ENCODE measurements around the gene SIDT2.

SIDT2 gene

DNA sequence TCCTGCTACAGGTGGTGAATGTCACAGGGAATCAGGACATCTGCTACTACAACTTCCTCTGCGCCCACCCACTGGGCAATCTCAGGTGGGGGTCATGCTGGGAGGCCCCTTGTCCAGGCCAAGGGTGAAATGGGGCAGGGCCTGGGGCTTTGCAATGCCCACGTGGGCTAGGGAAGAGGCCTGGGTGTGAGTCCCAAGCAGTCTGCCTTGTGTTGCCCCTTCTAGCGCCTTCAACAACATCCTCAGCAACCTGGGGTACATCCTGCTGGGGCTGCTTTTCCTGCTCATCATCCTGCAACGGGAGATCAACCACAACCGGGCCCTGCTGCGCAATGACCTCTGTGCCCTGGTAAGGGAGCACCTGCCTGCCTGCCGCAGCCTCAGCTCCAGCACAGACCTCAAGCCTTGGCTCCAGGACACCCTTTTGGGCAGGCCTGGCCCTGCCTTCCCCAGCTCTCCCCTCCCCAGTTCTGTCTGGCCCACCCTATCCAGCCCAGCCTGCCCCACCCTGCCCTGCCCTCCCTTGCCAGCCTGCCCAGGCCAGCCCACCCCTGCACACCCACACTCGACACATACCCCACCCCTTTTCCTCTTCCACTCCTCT lies 11.5 kb downstream of the SIDT2 start:
- no peak for DNase-seq

DNA sequence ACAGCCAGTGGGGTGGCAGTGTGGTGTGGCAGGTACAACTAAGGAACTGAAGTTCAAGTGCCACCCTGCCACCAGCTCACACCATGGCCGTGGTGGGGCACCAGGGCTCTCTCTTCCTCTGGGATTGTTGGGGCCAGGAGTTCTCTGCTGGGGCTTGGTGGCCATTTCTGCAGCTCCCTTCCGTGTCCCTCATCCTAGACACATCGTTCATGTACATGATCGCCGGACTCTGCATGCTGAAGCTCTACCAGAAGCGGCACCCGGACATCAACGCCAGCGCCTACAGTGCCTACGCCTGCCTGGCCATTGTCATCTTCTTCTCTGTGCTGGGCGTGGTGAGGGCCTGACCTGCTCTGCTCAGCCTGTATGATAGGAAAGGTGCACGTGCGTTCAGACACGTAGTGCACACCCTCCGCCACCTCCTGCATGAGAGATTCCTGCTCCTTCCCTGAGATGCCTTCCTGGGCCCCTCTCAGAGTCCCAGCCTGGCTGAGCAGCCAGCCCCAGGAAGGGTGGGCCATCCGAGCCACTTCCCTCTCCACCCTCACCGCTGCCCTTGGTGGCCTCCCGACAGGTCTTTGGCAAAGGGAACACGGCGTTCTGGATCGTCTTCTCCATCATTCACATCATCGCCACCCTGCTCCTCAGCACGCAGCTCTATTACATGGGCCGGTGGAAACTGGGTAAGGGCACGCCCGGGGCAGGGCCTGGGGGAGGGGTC lies 13.3 kb downstream of the SIDT2 start:
- no peak for DNase-seq

- no peak for DNase-seq
Measured at GRCh38 chr11:117192401-117192875, 13.9 kb downstream of the SIDT2 start.

- no peak for DNase-seq
Measured at GRCh38 chr11:117193130-117194020, 14.8 kb downstream of the SIDT2 start.

GRCh38 chr11:117194267-117194666 lies 15.7 kb downstream of the SIDT2 start:
- no peak for DNase-seq

- DNase-seq: no peak
Measured at GRCh38 chr11:117195258-117195657, 16.7 kb downstream of the SIDT2 start.

GRCh38 chr11:117195761-117196160 lies 17.2 kb downstream of the SIDT2 start:
- DNase-seq: no peak

GRCh38 chr11:117197006-117197405 lies 18.5 kb downstream of the SIDT2 start:
- DNase-seq: no peak

DNA sequence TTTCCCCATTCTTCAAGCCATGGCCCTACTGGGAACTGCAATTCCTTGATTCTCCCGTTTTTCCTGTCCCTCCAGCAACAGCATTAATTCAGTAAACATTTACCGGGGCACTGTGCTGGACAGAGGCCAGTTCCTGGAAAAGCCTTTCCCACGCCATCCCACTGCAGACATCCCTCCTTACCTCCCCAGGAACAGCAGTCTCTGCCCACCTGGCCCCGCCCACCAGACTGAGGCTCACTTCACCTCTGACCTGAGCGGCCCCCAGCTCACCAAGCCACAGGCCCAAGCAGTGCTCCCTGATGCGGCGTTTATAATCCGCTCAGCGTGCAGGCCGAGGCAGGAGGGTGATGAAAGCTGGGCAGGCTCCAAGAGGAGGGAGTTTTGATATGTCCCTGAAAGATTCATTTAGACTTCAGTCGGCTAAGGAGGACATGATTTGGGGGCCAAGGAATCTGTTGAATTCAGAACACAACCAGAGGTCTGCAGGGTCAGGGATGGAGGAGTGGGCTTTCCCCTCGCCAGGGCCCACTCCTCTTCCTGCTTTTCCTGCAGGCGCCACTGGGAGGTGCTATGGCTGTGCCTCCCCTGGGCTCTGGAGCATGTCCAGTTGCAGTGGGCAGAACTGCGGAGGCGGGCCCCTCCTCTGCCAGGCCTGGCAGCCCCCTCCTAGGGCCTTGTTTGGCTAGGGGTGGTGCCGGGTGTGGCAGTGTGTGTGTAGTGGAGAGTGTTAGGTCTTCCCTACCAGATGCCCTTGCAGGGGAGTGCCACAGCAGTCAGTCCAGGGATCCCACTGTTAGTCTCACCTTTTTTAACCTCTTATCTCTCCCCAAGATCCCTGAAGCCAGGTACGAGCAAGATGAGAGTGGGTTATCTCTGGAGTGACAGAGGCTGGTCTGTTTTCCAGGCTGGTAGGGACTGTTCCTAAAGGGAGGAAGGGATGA lies 19.2 kb downstream of the SIDT2 start:
- no peak for DNase-seq

GRCh38 chr11:117198613-117199012 lies 20.1 kb downstream of the SIDT2 start:
- DNase-seq: no peak

GRCh38 chr11:117199053-117199915 lies 20.7 kb downstream of the SIDT2 start, which contains the start of gene TAGLN:
Gene TAGLN, plus strand, starts transcription at chr11:117199370. Its CDS starts 3,644 bp downstream, at chr11:117203014.
- no peak for DNase-seq

DNA sequence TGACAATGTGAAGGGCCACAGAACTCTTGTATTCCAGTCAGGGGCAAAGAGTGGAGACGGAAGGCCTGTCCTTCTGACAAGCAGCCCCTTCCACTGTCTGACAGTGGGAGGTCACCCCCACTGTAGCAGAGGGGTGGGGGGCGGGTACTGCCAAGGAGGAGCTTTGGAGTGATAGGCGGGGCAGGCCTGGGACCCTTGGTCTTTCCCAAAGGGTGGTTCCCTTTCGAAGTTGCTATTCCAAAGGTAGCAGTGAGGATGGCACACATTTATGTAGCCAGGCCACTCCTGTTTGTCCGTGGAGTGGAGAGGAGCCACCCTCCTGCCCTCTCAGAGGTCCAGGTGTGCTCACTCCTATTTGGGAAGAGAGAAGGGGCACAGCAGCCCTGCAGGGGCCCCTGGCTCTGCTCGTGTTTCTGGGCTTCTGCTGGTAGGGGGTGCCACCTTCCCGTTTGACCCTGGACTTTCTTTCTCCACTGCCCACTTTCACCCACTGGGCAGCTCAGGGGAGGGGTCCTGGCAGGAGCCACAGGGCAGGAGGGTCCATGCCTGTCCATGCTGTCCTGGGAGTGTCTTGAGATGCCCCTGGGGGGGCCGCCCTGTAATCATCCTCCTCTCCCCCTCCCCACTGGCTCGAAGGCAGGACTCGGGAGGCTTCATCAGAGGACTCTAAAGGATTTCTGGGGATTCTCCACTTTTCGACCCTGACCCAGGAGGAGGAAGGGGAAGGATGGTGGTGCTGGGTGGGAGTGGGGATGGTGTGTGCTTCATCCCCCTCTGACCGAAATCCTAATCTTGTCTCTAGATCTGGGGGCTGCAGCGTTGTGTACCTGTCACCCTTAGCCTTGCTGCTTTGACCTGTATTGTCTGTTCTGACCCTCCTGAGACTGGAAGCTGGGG lies 21.6 kb downstream of the SIDT2 start:
- DNase-seq: no peak

DNA sequence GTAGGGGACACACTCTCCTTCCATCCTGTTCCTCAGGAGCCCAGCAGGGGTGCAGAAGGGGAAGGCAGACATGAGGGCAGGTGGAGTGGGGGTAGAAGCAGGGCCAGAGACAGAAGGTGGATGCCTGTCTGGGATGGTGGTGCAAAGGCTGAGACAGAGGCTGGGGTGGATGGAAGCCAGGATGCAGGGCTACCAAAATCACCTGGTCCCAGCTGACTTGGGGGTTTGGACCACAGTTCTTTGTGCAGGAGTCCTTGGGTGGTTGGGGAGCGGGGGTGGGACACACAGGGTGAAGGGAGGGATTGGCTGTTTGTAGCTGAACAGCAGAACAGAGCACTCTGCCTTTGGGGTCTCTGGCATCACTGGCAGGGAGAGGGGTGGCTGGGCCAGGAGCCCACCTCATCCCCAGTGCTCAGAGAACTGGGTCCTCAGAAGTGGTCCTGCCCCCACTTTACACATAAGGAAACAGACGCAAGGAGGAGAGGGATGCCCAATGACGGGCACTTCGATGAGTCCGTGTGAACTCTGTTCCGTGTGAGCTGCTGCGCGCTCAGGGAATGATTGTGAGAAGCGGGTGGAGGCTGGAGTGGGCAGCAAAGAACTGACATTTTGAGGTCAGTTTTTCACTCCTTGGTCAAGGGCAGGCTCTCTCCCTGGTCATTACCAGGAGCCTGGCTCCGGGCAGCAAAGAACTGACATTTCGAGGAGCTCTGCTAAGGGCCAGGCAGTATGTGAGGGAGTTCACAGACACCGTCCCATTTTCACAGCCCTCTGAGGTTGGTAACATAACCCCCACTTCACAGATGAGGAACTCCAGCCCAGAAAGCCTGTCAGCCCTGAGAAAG lies 22.5 kb downstream of the SIDT2 start:
- DNase-seq: no peak

GRCh38 chr11:117201658-117202305 lies 23.2 kb downstream of the SIDT2 start:
- DNase-seq: no peak

- no peak for DNase-seq
Measured at GRCh38 chr11:117202386-117203068, 24.0 kb downstream of the SIDT2 start.

DNA sequence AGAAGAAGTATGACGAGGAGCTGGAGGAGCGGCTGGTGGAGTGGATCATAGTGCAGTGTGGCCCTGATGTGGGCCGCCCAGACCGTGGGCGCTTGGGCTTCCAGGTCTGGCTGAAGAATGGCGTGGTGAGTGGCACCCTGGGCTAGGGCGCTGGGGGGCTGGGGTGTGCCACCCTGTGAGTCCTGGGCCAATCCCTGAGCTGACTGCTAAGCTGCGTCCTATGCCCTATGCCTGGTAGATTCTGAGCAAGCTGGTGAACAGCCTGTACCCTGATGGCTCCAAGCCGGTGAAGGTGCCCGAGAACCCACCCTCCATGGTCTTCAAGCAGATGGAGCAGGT lies 24.5 kb downstream of the SIDT2 start:
- no peak for DNase-seq

GRCh38 chr11:117204283-117205080 lies 25.9 kb downstream of the SIDT2 start:
- DNase-seq: no peak

Measured in DMS 273 treated with DMSO at 0.1 percent for 48 hours (cell line).